ENCODE data around the gene EIF2S3.
"Not testable (repeated sequence)": the region's sequence is repeated elsewhere in the genome, so short reads cannot be mapped to it uniquely, and the experiment has no call there.

The EIF2S3 gene

DNA sequence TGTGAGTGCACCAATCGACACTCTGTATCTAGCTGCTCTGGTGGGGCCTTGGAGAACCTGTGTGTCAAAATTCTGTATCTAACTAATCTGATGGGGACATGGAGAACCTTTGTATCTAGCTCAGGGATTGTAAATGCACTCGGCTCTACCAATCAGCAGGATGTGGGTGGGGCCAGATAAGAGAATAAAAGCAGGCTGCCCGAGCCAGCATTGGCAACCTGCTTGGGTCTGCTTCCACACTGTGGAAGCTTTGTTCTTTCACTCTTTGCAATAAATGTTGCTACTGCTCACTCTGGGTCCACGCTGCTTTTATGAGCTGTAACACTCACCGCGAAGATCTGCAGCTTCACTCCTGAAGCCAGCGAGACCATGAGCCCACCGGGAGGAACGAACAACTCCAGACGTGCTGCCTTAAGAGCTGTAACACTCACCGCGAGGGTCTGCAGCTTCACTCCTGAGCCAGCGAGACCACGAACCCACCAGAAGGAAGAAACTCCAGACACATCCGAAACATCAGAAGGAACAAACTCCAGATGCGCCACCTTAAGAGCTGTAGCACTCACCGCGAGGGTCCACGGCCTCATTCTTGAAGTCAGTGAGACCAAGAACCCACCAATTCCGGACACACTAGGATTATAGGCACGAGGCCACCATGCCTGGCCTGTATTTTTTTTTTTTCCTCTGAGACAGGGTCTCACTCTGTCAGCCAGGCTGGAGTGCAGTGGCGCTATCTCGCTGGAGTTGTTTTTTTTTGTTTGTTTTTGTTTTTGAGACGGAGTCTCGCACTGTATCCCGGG lies 4.0 kb upstream of the EIF2S3 start:
- not testable (repeated sequence) for DNase-seq

DNA sequence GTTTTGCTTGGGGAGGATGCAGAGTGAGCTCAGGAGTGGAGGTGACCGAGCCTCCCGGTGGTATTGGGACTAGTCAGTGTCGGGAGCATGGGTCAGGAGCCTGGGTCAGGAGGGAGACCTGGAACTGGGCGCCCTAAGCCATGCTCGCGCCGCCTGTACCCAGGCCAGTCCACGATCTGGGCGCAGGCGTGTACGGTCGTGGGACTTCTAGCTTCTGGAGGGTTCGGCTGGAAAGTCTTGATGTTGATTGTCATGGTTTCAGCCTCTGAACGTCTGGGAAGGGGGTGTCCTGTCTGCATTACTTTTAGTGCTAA lies 244 bp downstream of the EIF2S3 start:
- no peak for DNase-seq

DNA sequence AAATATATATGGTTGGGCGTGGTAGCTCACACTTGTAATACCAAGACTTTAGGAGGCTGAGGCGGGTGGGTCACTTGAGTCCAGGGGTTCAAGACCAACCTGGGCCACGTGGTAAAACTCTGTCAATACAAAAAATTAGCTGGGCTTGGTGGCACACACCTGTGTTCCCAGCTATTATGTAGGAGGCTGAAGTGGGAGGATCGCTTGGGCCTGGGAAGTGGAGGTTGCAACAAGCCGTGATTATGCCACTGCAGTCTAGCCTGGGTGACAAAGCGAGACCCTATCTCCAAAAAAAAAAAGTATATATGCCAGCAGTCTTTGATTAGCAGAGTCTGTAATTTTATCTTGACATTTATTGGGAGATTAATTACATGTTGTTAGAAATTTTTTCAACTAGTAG lies 8.7 kb downstream of the EIF2S3 start:
- no peak for DNase-seq

DNA sequence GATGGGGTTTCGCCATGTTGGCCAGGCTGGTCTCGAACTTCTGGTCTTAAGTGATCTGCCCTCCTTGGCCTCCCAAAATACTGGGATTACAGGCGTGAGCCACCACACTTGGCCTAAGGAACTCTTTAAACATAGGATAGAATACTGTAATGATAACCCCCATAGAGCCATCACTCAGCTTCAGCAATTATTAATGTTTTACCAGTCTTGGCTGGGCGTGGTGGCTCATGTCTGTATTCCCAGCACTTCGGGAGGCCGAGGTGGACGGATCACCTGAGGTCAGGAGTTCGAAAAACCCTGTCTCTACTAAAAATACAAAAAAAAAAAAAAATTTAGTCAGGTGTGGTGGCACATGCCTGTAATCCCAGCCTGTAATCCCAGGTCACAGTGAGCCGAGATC lies 15.1 kb downstream of the EIF2S3 start:
- DNase-seq, result no peak

DNA sequence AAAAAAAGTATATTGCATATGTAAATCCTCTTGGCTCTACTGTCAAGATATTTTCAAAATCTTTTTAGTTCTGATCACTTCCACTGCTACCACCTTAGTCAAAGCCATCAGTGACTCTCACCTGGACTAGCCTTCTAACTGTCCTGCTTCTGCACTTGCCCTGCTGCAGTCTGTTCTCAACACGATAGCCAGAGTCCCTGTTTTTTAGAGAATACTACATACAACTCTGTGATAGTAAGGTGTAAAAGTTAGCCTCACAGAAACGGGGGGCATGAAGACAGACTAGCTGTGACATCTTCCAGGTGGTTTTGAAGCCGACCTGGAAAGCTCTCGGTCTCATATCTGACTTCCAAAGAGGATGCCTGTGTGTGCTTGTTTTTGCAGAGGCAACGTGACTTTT lies 24.7 kb downstream of the EIF2S3 start:
- DNase-seq, result no peak

DNA sequence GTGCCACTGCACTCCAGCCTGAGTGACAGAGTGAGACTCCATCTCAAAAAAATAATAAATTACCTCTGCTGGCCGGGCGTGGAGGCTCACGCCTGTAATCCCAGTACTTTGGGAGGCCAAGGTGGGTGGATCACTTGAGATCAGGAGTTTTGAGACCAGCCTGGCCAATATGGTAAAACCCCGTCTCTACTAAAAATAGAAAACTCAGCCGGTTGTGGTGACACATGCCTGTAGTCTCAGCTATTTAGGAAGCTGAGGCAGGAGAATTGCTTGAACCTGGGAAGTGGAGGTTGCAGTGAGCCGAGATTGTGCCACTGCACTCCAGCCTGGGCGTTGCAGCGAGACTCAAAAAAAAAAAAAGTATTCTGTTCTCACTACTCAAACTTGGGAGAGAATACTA lies 25.5 kb downstream of the EIF2S3 start:
- DNase-seq, result not testable (repeated sequence)

DNA sequence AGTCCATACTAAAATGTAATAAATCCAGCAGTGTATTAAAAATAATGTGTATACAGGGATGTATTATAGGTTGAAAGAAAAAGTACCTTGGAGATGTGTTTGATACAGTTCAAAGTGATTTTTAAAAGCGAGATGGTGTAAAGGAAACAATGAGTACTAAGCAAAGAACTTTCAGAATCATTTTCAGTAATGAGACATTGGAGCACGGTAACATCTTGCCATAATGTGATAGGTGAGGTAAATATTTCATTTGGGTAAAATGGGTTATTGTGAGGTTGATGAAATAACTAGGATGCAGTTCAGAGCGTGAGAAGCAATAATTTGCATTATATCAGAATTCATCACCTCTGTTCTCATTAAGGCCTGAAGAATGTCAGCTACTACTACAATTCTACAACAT lies 25.9 kb downstream of the EIF2S3 start:
- DNase-seq, result no peak

DNA sequence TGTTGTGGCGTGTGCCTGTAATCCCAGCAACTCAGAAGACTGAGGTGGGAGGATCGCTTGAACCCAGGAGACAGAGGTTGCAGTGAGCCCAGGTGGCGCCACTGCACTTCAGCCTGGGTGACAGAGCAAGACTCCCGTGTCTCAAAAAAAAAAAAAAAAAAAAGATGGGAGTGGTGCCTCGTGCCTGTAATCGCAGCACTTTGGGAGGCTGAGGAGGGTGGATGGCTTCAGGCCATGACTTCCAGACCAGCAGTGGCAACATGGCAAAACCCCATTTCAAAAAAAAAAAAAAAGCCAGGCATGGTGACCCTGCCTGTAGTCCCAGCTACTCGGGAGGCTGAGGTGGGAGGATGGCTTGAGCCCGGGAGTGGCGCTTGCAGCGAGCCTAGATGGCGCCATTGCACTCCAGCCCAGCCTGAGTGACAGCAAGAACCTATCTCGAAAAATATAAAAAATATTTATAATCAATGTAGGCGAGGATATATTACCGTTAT lies 27.0 kb downstream of the EIF2S3 start:
- DNase-seq, result peak; percentile 42

DNA sequence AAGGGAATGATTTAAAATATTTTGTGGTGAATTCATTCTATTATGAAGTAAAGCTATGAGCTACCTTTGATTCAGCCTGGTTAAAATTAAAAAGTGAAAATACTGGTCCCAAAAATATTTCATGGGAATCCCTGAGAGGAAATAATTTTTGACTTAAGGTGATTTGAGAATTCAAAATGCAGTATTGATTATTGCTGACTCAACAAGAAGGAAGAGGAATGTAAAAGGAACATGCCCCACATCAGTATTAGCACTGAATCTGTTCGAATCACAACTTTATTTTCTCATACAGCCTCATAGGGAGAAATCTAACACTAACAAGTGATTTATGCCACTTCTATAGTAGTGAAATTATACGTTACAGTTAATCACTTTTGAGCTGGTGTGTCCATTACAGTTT lies 27.7 kb downstream of the EIF2S3 start:
- DNase-seq, result no peak

DNA sequence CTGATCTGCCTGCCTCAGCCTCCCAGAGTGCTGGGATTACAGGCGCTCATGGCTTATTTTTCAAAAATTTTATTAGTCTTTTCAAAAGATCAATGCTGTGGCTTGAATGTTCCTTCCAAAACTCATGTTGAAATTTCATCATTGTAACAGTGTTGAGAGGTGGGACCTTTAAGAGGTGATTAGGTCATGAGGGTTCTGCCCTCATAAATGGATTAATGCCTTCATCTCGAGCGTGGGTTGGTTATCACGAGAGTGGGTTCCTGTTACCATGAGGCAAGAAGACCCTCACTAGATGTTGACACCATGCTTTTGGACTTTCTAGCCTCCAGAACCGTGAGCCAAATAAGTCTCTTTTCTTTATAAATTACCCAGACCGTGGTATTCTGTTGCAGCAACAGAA lies 30.3 kb downstream of the EIF2S3 start:
- DNase-seq, result no peak

DNA sequence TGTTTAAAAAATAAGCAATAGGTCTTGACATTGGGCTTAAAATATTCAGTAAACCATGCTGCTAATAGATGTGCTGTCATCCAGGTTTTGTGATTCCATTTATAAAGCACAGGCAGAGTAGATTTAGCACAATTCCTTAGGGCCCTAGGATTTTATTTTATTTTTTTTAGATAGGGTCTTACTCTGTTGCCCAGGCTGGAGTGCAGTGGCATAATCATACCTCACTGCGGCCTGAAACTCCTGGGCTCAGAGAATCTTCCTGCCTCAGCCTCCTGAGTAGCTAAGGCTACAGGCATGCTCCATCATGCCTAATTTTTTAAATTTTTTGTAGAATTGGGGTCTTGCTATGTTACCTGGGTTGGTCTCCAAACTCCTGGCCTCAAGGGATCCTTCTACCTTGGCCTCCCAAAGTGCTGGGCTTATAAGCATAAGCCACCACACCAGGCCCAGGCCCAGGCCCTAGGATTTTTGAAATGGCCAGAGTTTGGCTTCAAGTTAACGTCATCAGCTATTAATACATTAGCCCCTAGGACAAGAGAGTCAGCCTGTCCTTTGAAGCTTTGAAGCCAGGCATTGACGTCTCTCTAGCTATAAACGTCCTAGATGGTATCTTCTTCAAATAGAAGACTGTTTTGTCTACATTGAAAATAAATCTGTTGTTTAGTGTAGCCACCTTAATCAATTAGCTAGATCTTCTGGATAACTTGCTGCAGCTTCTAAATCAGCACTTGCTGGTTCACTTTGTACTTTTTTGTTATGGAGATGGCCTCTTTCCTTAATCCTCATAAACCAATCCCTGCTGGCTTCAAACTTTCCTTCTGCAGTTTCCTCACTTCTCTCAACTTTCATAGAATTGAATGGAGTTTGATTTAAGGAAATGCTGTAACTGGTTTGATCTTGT lies 35.8 kb downstream of the EIF2S3 start:
- no peak for DNase-seq

DNA sequence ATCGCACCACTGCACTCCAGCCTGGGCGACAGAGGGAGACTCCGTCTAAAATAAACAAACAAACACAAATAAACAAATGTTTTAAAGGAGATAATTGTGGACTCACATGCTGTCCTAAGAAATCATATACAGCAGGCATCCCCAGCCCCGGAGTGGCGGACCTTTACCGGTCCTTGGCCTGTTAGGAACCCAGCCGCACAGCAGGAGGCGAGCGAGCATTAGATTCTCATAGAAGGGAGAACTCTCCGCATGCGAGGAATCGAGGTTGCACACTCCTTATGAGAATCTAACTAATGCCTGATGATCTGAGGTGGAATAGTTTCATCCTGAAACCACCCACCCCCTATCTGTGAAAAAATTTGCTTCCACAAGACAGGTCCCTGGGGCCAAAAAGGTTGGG lies 39.0 kb downstream of the EIF2S3 start:
- DNase-seq, result no peak

DNA sequence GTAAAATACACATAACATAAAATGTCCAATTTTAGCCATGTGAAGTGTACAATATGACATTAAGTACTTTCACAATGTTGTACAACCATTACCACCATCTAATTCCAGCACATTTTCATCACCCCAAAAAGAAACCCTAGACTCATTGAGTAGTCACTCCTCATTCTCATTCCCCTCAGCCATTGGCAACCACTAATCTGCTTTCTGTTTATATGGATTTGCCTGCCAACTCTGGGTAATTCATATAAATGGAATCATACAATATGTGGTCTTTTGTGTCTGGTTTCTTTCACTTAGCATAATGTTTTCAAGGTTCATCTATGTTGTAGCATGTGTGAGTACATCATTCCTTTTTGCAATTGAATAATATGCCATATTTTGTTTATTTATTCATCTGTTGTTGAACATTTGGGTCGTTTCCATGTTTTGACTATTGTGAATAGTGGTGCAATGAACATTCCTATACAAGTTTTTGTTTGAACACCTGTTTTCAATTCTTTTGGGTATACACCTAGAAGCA lies 43.0 kb downstream of the EIF2S3 start:
- no peak for DNase-seq

DNA sequence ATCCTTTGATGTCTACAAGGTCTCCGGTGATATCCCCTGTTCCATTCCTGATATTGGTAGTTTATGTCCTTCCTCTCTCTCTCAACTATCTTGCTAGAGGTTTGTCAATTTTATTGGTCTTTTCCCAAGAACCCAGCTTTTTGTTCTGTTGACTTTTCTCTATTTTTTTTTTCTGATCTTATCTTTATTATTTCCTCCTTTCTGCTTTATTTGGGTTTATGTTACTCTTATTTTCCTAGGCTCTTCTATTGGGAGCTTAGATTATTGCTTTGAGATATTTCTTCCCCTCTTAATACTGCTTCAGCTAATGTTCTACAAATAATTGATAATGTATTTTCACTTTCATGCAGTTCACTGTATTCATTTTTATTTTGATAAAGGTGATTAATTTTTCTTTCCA lies 44.2 kb downstream of the EIF2S3 start:
- no peak for DNase-seq

DNA sequence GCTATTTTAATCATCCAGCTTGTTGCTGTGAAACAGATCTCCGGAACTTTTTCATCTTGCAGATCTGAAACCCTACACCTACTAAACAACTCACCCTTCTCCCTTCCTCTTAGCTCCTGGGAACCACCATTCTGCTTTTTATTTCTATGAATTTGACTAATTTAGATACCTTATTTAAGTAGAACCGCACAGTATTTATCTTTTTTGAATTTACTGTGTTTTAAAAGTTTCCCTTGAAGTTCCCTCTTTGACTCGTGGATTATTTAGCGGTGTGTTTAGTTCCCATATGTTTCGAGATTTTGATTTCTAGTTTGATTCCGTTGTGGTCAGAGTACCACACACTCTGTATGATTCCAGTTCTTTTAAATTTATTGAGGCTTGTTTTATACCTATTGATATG lies 44.6 kb downstream of the EIF2S3 start:
- no peak for DNase-seq

DNA sequence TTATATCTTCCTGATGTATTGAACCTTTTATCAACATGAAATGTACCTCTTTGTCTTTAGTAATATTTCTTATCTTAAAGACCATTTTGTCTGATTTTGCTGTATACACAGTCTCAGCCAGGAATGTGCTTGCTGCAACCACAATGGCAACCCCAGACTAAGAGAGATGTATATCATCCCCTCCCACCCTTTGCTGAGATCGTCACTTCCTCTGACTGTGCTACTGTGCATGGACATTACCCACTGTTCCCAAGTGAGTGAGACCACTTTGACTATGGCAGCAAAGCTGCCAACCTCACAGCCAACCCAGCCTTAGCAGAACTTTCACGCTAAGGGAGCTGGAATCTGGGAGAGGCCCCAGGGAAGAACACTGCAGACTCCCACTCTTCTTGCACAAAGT lies 46.0 kb downstream of the EIF2S3 start:
- DNase-seq, result no peak

DNA sequence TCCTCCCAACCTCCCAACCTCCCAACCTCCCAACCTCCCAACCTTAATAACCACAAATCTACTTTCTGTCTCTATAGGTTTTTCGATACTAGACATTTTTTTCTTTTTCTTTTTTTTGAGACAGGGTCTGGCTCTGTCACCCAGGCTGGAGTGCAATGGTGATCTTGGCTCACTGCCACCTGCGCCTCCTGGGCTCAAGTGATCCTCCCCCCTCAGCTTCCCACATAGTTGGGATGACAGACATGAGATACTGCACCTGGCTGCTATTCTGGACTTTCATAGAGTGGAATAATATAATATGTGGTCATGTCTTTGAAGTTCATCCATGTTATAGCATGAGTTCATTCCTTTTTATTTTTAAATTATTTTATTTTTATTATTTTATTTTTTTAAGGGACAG lies 55.3 kb downstream of the EIF2S3 start:
- DNase-seq, result no peak

DNA sequence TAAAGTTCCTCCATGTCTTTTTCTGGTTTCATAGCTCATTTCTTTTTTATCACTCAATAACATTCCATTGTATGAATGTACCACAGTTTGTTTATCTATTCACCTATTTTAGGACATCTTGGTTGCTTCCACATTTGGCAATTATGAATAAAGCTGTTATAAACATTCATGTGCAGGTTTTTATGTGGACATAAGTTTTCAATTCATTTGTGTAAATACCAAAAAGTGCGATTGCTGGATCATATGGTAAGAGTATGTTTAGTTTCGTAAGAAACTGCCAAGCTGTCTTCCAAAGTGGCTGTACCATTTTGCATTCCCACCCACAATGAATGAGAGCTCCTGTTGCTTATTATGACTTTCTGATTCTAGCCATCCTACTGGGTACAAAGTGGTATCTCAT lies 58.4 kb downstream of the EIF2S3 start:
- no peak for DNase-seq

DNA sequence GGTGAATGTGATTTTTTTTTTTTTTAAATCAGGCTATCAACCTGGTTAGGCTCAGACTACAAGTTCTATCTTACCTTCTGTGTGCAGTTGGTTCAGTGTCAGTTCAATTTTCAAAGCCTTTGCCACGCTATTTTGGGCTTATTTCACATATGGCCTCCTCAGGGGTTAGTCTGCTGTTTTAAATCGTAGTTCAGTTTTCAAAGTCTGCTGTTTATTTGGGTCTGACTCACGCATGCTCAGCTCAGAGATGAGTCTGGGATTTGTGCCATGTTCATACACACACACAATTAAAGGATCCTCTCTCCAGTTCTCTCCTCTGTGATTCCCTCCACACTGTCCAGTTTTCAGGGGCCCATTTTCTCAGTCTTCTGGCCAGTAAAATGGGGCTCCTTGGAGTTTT lies 62.5 kb downstream of the EIF2S3 start:
- no peak for DNase-seq

DNA sequence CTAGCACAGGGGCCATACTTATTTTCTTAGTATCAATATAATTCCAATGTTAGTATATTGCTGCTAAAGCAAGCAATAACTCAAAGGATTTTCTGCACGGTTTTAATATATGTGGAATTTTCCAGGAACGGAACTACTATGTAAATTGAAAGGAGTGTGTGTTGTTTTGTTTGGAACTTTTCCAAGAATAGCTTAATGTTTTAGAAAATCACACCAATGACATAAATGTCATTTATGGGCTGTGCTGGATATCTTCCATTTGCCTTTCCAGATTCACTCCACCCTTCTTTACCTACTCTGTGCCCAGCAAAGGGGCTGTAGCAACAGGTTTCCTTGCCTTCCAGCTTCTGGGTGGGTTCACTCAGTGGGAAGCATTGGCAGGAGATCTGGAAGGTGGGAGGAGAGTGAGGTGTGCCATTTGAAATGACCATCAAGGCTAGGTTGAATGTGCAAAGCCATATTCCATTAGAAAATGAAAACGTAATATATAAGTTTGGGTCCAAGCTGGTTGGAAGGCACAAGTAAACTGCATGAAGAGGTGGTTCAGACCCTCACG lies 69.6 kb downstream of the EIF2S3 start:
- DNase-seq, result no peak

DNA sequence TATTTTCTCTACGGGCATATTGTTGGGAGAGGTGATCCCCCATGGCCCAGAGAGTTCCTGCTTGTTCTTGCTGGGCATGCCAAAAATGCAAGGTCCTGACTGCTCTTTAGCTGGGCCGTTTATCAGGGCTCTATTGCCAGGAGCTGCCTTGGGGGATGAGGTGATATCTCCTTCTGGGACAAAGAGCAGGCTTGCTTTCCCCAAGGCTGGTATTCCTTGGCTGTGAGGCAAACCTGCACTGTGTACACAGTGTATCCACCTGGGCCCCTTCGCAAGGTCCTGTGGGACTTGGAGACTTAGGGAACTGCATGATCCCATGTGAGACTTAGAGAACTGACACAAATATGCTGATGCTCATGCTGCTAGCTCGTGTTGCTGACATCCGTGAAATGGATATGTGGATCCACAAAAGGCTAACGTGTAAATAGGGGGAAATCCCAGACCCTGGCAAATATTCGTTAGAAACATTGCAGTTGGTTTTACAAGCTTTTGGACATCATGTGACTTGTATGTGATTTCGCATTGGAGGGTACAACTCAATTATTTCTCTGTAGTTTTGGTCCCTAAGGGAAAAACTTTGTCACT lies 70.4 kb downstream of the EIF2S3 start:
- no peak for DNase-seq
